AG04450 (cell line): ENCODE data around the gene DHRS13. TPM values are rescaled to one million over a fixed set of nuclear protein-coding genes. Genes with fewer than 3 reads are reported as not detected.

Source experiments
- CTCF ChIA-PET: fragments of 300-600, 350-600 bp; formaldehyde crosslinking; extraction: SDS; loops from one replicate; lab custom pipeline; 2022; ENCODE audit warnings: antibody characterized with exemption, inconsistent platforms; lab: Charles Lee
- POLR2A ChIA-PET: fragments of 350-600 bp; formaldehyde crosslinking; extraction: SDS; loops from one replicate; lab custom pipeline; 2021; ENCODE audit warnings: antibody characterized with exemption, inconsistent platforms; lab: Yijun Ruan, JAX
- DNase-seq: peaks from one replicate; pipeline ENCODE4 v3.0.0-alpha.2; 2011; ENCODE audit warnings: low read depth, low spot score
- H3K27ac ChIP-seq: one replicate; pipeline ENCODE4 v1.5.1; 2012; ENCODE audit warnings: low read depth, low read length, control low read depth
- H3K27me3 ChIP-seq: one replicate; pipeline ENCODE4 v1.6.0; 2012; ENCODE audit warnings: low read length; ENCODE audit not compliant: control insufficient read depth, insufficient read depth
- H3K4me3 ChIP-seq: 2 replicates; pipeline ENCODE4 v1.5.1; 2011; ENCODE audit warnings: mild to moderate bottlenecking, low read depth, low read length, control low read depth
- H3K9me3 ChIP-seq: 2 replicates; pipeline ENCODE4 v1.5.1; 2012; ENCODE audit warnings: low read length; ENCODE audit not compliant: control insufficient read depth, insufficient read depth
- CTCF ChIP-seq: IDR thresholded peaks from 2 replicates; pipeline ENCODE4 v1.5.1; 2011; ENCODE audit warnings: low read depth, low read length, control low read depth, inconsistent platforms
- polyA plus RNA-seq: library from polyadenylated mRNA; depleted of rRNA; stranded (reverse); fragments of >200 nt; gene quantifications from 2 replicates; pipeline ENCODE4 v1.2.3, GENCODE V29; 2011

The DHRS13 gene
- polyA plus RNA-seq, 1 experiment, result 2.9 TPM

- Histone ChIP-seq H3K27me3 (no peaks in the 10 kb centered on the region), H3K9me3 (peaks cover 3% of the 10 kb centered on the region; the same call in 1 of the 2 replicates), H3K27ac (peak overlapping the region; percentile 75), H3K4me3 (peak overlapping the region; percentile 92)
- CTCF ChIA-PET, result interaction anchor here (0.5 to 1.8 kb wide), 6 partner anchors 43 to 223 kb away, joined by 3 to 10 read pairs (median 4); no protein-coding TSS in a partner anchor
- DNase-seq, result no peak
- no peak for TF ChIP-seq CTCF
- POLR2A ChIA-PET, result interaction anchor here (0.7 to 2.4 kb wide), 6 partner anchors 24 to 231 kb away, joined by 3 to 27 read pairs (median 8); partner anchors contain the start of genes NEK8, RPL23A and TLCD1
Measured at GRCh38 chr17:28950017-28950751, 47.3 kb upstream of the DHRS13 start.

DNA sequence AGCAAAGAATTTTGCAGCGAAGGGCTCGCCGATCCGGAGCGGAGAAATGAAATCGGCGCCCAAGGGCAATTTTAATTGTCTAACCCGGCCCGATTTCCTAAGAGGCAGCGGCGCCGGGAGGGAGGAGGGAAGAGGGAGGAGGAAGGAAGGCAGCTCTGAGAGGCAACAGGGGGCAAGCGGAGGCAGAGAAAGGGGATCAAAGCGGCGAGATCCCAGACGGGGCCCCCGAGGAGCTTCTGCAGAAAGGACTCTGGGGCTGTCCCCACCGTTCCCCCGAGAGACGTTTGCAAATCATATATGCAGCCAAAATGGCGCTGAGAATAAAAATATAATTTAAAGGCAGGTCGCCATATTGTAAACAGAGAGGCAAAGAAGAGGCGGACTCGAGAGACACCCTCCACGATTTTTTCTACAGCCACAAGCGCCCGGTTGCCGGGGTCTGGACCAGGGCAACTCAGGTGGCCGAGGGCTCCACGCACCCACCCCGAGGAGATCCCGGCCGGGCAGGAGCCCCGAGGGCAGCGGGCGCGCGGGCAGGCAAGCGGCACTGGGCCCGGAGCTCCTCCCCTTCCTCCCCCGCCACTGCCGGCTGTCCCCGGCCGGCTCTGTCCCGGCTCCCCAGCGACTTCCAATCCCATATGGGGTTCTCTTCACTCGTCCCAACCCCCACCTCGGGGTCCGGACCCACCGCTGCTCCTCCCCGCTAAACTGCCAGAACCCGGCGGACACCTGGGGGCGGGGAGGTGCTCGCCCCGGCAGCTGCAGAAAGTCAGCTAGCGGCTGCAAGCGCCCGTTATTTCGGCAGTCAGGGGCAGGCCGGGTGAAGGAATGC is 46.5 kb upstream of the DHRS13 start:
- ChIA-PET POLR2A (interaction anchor here (0.6 to 2.4 kb wide), 8 partner anchors 12 to 230 kb away, joined by 3 to 27 read pairs (median 5); partner anchors contain the start of genes NEK8, RPL23A and TLCD1), CTCF (interaction anchor here (0.5 to 1.8 kb wide), 8 partner anchors 42 to 222 kb away, joined by 3 to 10 read pairs (median 4); no protein-coding TSS in a partner anchor)
- no peaks in the 10 kb centered on the region for H3K27me3 ChIP-seq
- H3K4me3 ChIP-seq, result peak overlapping the region; percentile 92
- no peak for DNase-seq
- H3K9me3 ChIP-seq, result peaks cover 3% of the 10 kb centered on the region; the same call in 1 of the 2 replicates
- TF ChIP-seq CTCF, result no peak
- H3K27ac ChIP-seq, result peak overlapping the region; percentile 75

DNA sequence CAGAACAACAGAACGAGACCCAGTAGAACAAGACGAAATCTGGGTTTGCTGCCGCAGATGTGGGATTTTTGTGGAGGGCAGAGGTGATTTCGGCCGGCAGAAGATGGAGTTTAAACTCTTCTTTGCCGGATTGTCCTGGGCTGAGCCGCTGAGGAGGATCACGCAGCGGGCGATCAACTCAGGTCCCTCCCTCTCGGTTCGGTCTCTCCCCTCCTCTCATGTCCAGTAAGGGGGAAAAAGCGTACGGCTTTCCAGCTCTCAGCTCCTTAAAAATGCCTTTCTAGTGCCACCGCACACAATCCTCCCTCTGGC is 46.0 kb upstream of the DHRS13 start:
- no peak for TF ChIP-seq CTCF
- Histone ChIP-seq H3K27me3 (no peaks in the 10 kb centered on the region), H3K4me3 (peak overlapping the region; percentile 92), H3K9me3 (peaks cover 3% of the 10 kb centered on the region; the same call in 1 of the 2 replicates), H3K27ac (peak overlapping the region; percentile 75)
- no peak for DNase-seq
- POLR2A ChIA-PET, result interaction anchor here (0.6 to 2.4 kb wide), 6 partner anchors 12 to 229 kb away, joined by 3 to 27 read pairs (median 8); partner anchors contain the start of genes NEK8, RPL23A and TLCD1
- CTCF ChIA-PET, result interaction anchor here (1.2 to 1.8 kb wide), 3 partner anchors 100 to 222 kb away, joined by 4 to 10 read pairs (median 5); no protein-coding TSS in a partner anchor

- POLR2A ChIA-PET, result interaction anchor here (1.0 kb wide), 1 partner anchor 11 kb away, joined by 3 read pairs; no protein-coding TSS in a partner anchor
- no peak for TF ChIP-seq CTCF
- DNase-seq, result no peak
Measured at GRCh38 chr17:28948342-28948741, 45.5 kb upstream of the DHRS13 start.

More at GRCh38 chr17:28948342-28948741, 45.5 kb upstream of the DHRS13 start:
- Histone ChIP-seq H3K27ac (no peak overlapping the region), H3K27me3 (no peaks in the 10 kb centered on the region), H3K9me3 (peaks cover 3% of the 10 kb centered on the region; the same call in 1 of the 2 replicates), H3K4me3 (peak overlapping the region; percentile 92)
- CTCF ChIA-PET, result interaction anchor here (1.3 to 1.8 kb wide), 3 partner anchors 184 to 221 kb away, joined by 4 to 10 read pairs (median 5); no protein-coding TSS in a partner anchor
